SU-DHL-6 (cell line): ENCODE results near the gene DSEL.

Source experiments
- H2AFZ ChIP-seq: fragments of 200-600 bp; sonication (generic); 2 replicates; pipeline ENCODE4 v1.6.1; 2014; ENCODE audit warnings: low read depth, mild to moderate bottlenecking, moderate library complexity, mixed read lengths, antibody characterized with exemption, low read length; ENCODE audit not compliant: severe bottlenecking
- H3F3A ChIP-seq: fragments of 200-600 bp; shearing (Covaris generic); 2 replicates; pipeline ENCODE4 v1.6.0; 2016; ENCODE audit warnings: antibody characterized with exemption, mild to moderate bottlenecking; ENCODE audit not compliant: insufficient read depth
- H3K27ac ChIP-seq: fragments of 200-600 bp; sonication (generic); 2 replicates; pipeline ENCODE4 v1.5.1; 2016; ENCODE audit warnings: low read depth, mild to moderate bottlenecking, low read length, moderate library complexity, mixed read lengths
- H3K27me3 ChIP-seq: fragments of 200-600 bp; sonication (generic), shearing (Covaris generic); 2 replicates; pipeline ENCODE4 v1.6.0; 2014; ENCODE audit warnings: mild to moderate bottlenecking, low read length
- H3K36me3 ChIP-seq: fragments of 200-600 bp; sonication (generic); 2 replicates; pipeline ENCODE4 v1.6.1; 2014; ENCODE audit warnings: mild to moderate bottlenecking, low read length, mixed read lengths
- H3K4me2 ChIP-seq: fragments of 300-600, 200-600 bp; shearing (Covaris generic), sonication (generic); 2 replicates; pipeline ENCODE4 v1.6.0; 2014; ENCODE audit warnings: low read length, low read depth, mild to moderate bottlenecking; ENCODE audit not compliant: poor library complexity, severe bottlenecking
- H3K4me3 ChIP-seq: fragments of 200-600 bp; sonication (generic); 2 replicates; pipeline ENCODE4 v1.5.1; 2014; ENCODE audit warnings: antibody characterized with exemption, low read length, mild to moderate bottlenecking, mixed read lengths; ENCODE audit not compliant: insufficient read depth, poor library complexity, severe bottlenecking
- H3K79me2 ChIP-seq: fragments of 200-600 bp; sonication (generic); 2 replicates; pipeline ENCODE4 v1.6.1; 2014; ENCODE audit warnings: mild to moderate bottlenecking, low read length, moderate library complexity; ENCODE audit not compliant: insufficient read depth
- H3K9ac ChIP-seq: fragments of 200-600 bp; sonication (generic); 2 replicates; pipeline ENCODE4 v1.7.0; 2014; ENCODE audit warnings: mild to moderate bottlenecking, low read length
- H3K9me2 ChIP-seq: fragments of 200-600 bp; sonication (generic); replicated peaks from 2 replicates; pipeline ENCODE4 v1.6.1; 2014; ENCODE audit warnings: low read length; ENCODE audit not compliant: insufficient read depth
- H3K9me3 ChIP-seq: fragments of 200-600 bp; sonication (generic); 2 replicates; pipeline ENCODE4 v1.6.1; 2014; ENCODE audit warnings: low read length, mixed read lengths; ENCODE audit not compliant: insufficient read depth
- H4K20me1 ChIP-seq: fragments of 200-600 bp; sonication (generic); 2 replicates; pipeline ENCODE4 v1.6.1; 2014; ENCODE audit warnings: low read depth, mild to moderate bottlenecking, antibody characterized with exemption, low read length, moderate library complexity, mixed read lengths
- EZH2phosphoT487 ChIP-seq: fragments of 200-600 bp; sonication (generic), shearing (Covaris generic); conservative IDR thresholded peaks from 2 replicates; pipeline ENCODE4 v1.6.1; 2018; ENCODE audit warnings: mild to moderate bottlenecking, antibody characterized with exemption, low read length, moderate library complexity, mixed read lengths
- TF ChIP-seq, protein P1 (sequence below): fragments of 200-600 bp; sonication (generic); IDR thresholded peaks from one replicate; pipeline ENCODE4 v1.5.1; 2017; ENCODE audit warnings: antibody characterized with exemption, mild to moderate bottlenecking, low read length, moderate library complexity; ENCODE audit not compliant: insufficient read depth, poor library complexity, severe bottlenecking

The DSEL gene

DNA sequence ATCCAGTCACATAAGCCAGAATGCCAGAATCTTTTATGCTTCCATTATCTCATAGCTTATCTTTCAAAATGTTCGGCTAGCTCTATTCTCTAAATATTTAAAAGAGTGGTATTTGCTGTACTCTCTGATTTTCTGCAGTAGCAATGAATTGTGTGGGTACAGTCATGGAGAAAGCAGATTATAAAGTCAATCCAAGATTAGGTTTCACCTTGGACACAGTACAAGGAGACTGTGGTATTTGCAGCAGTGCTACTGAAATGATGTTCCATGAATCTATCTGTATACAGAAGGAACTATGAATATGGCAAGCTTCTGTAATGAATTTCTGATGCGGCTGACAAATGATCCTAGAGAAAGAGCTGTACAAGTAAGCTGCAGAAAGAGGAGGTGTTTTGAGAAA is 15.4 kb upstream of the DSEL start:
- Histone ChIP-seq H3K36me3 (no peaks in the 10 kb centered on the region), H3K9me2 (no peaks in the 10 kb centered on the region), H3K4me3 (no peak overlapping the region), H2AFZ (no peak overlapping the region), H3K79me2 (no peaks in the 10 kb centered on the region), H3K27me3 (no peaks in the 10 kb centered on the region), H3K27ac (no peak overlapping the region), H3K9ac (no peak overlapping the region), H3K9me3 (no peaks in the 10 kb centered on the region), H3K4me2 (no peak overlapping the region), H4K20me1 (no peaks in the 10 kb centered on the region), H3F3A (no peaks in the 10 kb centered on the region)
- TF ChIP-seq, protein P1, sequence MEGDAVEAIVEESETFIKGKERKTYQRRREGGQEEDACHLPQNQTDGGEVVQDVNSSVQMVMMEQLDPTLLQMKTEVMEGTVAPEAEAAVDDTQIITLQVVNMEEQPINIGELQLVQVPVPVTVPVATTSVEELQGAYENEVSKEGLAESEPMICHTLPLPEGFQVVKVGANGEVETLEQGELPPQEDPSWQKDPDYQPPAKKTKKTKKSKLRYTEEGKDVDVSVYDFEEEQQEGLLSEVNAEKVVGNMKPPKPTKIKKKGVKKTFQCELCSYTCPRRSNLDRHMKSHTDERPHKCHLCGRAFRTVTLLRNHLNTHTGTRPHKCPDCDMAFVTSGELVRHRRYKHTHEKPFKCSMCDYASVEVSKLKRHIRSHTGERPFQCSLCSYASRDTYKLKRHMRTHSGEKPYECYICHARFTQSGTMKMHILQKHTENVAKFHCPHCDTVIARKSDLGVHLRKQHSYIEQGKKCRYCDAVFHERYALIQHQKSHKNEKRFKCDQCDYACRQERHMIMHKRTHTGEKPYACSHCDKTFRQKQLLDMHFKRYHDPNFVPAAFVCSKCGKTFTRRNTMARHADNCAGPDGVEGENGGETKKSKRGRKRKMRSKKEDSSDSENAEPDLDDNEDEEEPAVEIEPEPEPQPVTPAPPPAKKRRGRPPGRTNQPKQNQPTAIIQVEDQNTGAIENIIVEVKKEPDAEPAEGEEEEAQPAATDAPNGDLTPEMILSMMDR: no peak
- no peak for TF ChIP-seq EZH2phosphoT487

DNA sequence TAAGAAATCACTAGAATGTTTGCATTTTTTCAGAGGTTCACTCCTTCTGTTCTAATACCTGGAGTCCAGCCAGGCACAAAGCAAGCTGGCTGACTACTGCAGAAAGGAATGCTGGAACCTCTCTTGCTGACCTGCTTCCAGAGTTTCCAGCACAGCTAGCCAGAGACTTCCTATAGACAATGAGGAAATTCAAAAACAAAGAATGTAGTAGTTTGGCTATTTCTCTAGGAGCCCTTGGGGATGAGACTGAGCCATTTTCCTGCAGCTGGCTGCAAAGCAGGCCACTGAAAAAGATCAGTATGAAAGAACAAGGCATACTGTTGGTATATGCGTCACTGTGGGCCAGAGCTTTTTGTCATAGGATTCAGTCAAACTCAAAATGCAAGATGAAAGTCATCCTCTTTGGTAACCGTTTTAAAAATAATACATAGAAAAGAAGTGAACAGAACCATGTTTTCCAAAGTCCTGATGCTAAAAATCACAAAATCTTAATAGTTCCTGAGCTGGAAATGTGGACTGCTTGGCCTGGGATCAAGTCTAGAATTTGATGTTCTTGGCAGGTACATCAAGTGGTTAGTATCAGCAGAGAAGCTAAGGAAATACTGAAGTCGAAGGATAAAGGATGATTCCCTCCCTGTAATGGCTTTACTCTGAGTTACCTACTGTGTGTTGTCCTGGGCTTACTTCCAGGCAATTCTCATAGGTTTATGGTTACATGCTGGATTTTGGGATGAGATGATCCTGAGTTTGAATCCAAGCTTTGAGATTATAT is 9.0 kb upstream of the DSEL start:
- Histone ChIP-seq H3K36me3 (no peaks in the 10 kb centered on the region), H2AFZ (no peak overlapping the region), H3K79me2 (no peaks in the 10 kb centered on the region), H3F3A (no peaks in the 10 kb centered on the region), H3K27me3 (no peaks in the 10 kb centered on the region), H3K9ac (no peak overlapping the region), H3K9me3 (no peaks in the 10 kb centered on the region), H3K9me2 (no peaks in the 10 kb centered on the region), H3K4me2 (no peak overlapping the region), H3K27ac (no peak overlapping the region), H4K20me1 (no peaks in the 10 kb centered on the region), H3K4me3 (no peak overlapping the region)
- no peak for TF ChIP-seq EZH2phosphoT487
- TF ChIP-seq, protein P1: no peak

- H3F3A ChIP-seq: no peaks in the 10 kb centered on the region
- TF ChIP-seq EZH2phosphoT487: no peak
- TF ChIP-seq, protein P1: no peak
- no peaks in the 10 kb centered on the region for H3K79me2 ChIP-seq
- no peaks in the 10 kb centered on the region for H3K36me3 ChIP-seq
- H3K9me3 ChIP-seq: no peaks in the 10 kb centered on the region
- H3K4me2 ChIP-seq: no peak overlapping the region
- no peak overlapping the region for H3K4me3 ChIP-seq
- no peaks in the 10 kb centered on the region for H3K27me3 ChIP-seq
- H2AFZ ChIP-seq: no peak overlapping the region
- no peaks in the 10 kb centered on the region for H3K9me2 ChIP-seq
- H3K9ac ChIP-seq: no peak overlapping the region
- no peak overlapping the region for H3K27ac ChIP-seq
- no peaks in the 10 kb centered on the region for H4K20me1 ChIP-seq
Measured at GRCh38 chr18:67520351-67520921, 3.9 kb upstream of the DSEL start.
